IPS DF 6.9 (cell line): Measurements from ENCODE around the gene NDUFV1.

Experiments used
- DNase-seq: peaks from one replicate; pipeline ENCODE4 v3.0.0-alpha.2; 2013; ENCODE audit warnings: low read depth, low spot score
- H3K27ac ChIP-seq: one replicate; pipeline ENCODE4 v1.5.1; 2013; ENCODE audit warnings: low read length, control low read depth
- H3K27me3 ChIP-seq: 2 replicates; pipeline ENCODE4 v1.6.1; 2013; ENCODE audit warnings: mild to moderate bottlenecking, low read length; ENCODE audit not compliant: control insufficient read depth, insufficient read depth
- H3K36me3 ChIP-seq: 2 replicates; pipeline ENCODE4 v1.6.1; 2013; ENCODE audit warnings: low read length; ENCODE audit not compliant: control insufficient read depth, insufficient read depth
- H3K4me1 ChIP-seq: 2 replicates; pipeline ENCODE4 v1.6.1; 2013; ENCODE audit warnings: low read length; ENCODE audit not compliant: control insufficient read depth, insufficient read depth
- H3K4me3 ChIP-seq: 2 replicates; pipeline ENCODE4 v1.5.1; 2013; ENCODE audit warnings: mild to moderate bottlenecking, low read length
- H3K9me3 ChIP-seq: 2 replicates; pipeline ENCODE4 v1.6.1; 2013; ENCODE audit warnings: low read length, inconsistent platforms; ENCODE audit not compliant: control insufficient read depth, insufficient read depth
- WGBS: extraction: QIAGEN DNeasy Blood & Tissue Kit; methylation state at CpG from one replicate; pipeline ENCODE4 v1.1.7; 2013; ENCODE audit warnings: mixed read lengths, missing lambda C conversion rate; ENCODE audit not compliant: insufficient read length, insufficient coverage; 5-methylcytosine and 5-hydroxymethylcytosine counted together

The NDUFV1 gene

DNA sequence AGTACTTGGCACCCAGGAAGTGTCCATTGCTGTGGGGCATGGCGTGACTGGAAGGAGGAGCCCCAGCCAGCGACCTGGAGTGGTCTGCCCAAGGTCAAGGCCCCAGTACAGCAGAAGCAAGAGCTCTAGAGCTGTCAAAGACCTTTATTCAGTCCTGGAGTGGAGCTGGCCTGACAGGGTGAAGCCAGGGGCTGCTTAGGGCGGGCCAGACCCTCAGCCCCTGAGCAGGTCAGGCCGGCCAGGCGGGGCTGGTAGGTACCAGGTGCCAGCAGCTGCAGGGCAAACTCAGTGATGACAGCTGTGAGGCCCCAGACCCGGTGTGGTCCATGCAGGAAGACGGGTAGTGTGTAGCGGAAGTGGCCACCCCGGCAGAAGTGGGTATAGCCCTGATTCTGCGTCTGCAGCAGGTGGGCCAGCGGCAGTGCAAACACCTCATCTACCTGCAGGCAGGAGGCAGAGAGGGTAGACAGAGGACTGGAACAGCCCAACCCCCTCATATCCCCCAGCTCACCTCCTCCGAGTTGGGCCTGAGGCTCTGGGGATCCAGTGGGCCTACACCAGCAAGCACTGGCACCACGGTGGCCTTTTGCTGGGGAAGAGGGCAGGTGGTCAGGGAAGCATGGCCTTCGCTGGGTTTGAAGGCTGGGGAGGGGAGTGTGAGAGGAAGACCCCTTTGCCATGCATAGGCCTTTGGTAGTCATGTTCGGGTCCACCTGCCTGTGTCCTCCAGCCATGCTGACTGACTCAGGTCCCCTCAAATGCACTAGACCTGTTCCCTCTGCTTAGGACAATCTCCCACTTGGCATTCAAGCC lies 21.3 kb downstream of the NDUFV1 start:
- H3K4me1 ChIP-seq: peaks cover 8% of the 10 kb centered on the region
- H3K36me3 ChIP-seq: no peaks in the 10 kb centered on the region
- H3K27me3 ChIP-seq: no peaks in the 10 kb centered on the region
- no CpG with 5 or more reads among the region's 15 CpGs for WGBS
- H3K4me3 ChIP-seq: no peak overlapping the region
- no peak for DNase-seq
- no peak overlapping the region for H3K27ac ChIP-seq
- no peaks in the 10 kb centered on the region for H3K9me3 ChIP-seq

DNA sequence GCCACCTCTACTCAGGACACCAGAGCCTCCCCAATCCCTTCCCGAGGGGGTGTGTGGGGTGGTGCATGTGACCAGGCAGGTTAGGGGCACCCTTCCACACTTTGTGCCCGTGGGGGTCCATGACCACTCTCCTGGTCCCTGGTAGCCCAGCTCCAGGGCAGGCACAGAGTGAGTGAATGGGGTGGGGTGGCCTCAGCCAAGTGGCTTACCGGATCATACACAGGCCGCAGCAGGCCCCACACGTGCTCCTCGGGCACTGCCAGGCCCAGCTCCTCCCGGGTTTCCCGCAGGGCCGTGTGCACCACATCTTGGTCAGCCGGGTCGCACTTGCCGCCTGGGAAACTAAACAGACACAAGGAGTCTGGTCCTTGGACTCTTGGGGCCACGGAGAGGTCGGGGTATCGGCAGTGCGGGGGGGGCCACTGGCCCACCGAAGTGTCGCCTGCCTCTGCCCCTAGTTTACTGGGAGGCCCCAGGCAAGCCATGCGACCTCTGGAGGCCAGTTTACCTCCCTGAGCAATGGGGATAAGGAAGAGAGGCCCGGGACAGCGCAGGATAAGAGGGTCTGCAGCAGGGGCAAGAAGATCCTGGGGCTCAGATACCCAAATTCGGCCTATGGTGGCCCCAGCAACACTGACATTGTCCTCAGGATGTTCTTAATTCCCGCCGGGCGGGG lies 22.1 kb downstream of the NDUFV1 start:
- Histone ChIP-seq H3K9me3 (no peaks in the 10 kb centered on the region), H3K27me3 (no peaks in the 10 kb centered on the region), H3K27ac (no peak overlapping the region), H3K36me3 (no peaks in the 10 kb centered on the region), H3K4me3 (no peak overlapping the region), H3K4me1 (peaks cover 8% of the 10 kb centered on the region)
- WGBS: no CpG with 5 or more reads among the region's 25 CpGs
- no peak for DNase-seq

DNA sequence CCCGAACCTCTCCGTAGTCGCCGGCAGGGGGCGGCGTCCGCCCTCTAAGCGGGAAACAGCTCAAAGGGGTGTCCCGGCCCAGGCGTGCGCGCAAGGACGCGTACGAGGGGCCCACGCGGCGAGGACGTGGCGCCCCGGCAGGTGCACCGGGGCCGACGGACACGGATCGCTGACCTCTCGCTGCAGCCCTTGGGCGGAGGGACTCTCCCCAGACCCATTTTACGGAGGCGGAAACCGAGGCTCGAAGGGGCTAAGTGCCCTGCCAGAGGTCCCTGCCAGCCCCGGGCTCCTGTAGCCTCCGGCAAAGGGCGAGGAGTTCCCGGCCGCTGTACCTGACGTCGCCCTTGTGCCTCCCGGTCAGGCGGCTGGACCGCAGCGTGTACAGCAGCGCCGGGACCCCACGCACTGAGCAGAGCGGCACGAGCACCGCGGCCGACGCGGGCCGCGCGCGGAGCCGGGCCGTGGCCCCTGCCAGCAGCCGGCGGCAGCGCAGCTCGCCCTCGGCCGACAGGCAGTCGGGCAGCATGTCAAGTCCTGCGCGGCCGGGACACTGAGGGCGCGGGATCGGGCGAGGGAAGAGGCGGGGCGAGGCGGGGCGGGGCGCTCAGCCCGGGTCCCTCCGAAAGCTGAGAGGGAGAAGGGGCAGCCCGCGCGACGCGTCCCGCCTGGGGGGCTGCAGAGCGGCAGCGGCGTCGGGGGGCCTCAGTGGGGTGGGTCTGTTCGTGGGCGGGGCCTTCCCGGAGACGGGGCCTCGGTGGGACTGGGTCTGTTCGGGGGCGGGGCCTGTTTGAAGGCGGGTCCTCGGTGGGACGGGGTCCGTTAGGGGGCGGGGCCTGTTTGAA lies 22.9 kb downstream of the NDUFV1 start, which contains the start of gene NUDT8:
TSS of gene NUDT8 (minus strand) at position 552 of the 842 bp plus-strand sequence. CDS start at position 526, 26 bp downstream.
- Histone ChIP-seq H3K4me1 (peaks cover 8% of the 10 kb centered on the region), H3K27ac (no peak within 1 kb of the TSS), H3K27me3 (no peaks in the 10 kb centered on the region), H3K9me3 (no peaks in the 10 kb centered on the region), H3K36me3 (no peaks in the 10 kb centered on the region), H3K4me3 (peak within 1 kb of the TSS; percentile 67; the same call in 1 of the 2 replicates)
- no CpG with 5 or more reads among the region's 102 CpGs for WGBS
- no peak for DNase-seq

DNA sequence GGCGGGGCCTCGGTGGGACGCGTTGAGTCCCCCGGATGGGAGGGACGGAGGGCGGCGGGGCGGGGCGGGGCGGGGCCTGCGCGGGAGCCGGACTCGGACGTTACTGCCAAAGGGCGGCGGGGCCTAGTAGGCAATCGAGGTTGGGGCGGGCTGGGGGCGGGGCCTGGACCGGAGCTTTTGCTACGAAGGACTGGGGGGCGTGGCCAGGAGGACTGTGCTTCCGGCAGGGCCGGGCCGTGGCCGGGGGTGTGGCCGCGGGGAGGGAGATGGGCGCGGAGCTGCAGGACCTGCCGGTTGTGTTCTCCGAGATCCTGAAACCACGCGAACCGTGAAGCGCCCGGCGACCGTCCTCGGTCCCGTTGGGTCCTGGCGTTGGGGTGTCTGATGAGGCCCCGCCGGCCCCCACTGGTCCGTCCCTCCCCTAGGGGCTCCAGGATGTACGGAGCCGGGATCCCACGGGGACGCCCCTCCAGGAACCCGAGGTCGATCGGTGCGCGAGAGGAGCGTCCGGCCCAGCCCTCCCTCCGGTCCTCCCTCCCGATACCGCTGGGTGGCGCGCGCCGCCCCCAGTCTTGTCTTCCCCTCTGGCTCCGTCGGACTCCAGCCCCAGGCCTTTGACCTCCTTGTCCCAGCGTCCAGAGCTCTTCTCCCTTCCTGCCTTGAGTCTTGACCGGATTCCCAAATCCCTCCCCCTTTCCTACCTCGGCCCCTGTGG lies 23.6 kb downstream of the NDUFV1 start:
- no peaks in the 10 kb centered on the region for H3K9me3 ChIP-seq
- H3K36me3 ChIP-seq: no peaks in the 10 kb centered on the region
- H3K27ac ChIP-seq: no peak overlapping the region
- DNase-seq: no peak
- H3K4me1 ChIP-seq: peaks cover 8% of the 10 kb centered on the region
- WGBS: no CpG with 5 or more reads among the region's 70 CpGs
- H3K27me3 ChIP-seq: no peaks in the 10 kb centered on the region
- peak overlapping the region; percentile 67; the same call in 1 of the 2 replicates for H3K4me3 ChIP-seq

DNA sequence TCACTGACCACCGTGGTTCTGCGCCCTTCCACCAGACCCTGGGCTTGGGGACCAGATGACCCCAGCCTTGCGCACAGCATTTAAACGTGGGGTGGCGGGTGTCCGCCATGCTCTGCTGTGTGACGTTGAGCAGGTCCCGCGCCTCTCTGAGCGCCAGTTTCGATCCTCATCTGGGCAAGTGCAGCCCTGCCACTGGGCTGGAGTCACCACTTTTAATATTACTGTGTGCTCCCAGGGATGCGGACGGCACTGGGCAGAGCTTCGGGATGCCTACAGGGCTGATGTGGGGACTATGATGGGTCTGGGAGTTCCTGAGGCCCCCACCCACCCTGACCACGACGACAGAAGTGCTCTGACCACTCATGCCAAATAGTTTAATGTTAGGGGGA lies 24.2 kb downstream of the NDUFV1 start:
- Histone ChIP-seq H3K4me1 (peaks cover 8% of the 10 kb centered on the region), H3K27ac (no peak overlapping the region), H3K27me3 (no peaks in the 10 kb centered on the region), H3K4me3 (peak overlapping the region; percentile 67; the same call in 1 of the 2 replicates), H3K9me3 (no peaks in the 10 kb centered on the region), H3K36me3 (no peaks in the 10 kb centered on the region)
- no CpG with 5 or more reads among the region's 16 CpGs for WGBS
- DNase-seq: no peak

DNA sequence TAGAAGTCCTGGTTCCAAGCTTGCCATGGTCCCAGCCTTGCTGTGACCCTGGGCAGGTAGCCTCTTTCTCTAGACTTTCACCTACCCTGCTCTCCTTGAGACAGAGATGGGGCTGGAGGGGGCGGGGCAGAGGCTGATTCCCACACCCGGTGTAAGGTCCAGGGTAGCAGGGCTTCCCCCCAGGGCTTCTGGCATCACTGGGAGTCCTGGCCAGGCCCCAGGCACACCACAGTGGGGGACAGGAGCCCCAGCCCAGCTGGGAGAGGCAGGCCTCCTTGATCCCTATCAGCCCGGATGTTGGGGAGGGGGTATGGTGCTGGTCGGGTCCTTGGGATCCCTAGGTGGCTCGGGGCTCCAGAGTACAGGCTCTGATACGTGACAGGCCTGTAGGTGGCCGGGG lies 24.7 kb downstream of the NDUFV1 start:
- Histone ChIP-seq H3K9me3 (no peaks in the 10 kb centered on the region), H3K36me3 (no peaks in the 10 kb centered on the region), H3K4me3 (no peak overlapping the region), H3K4me1 (peaks cover 8% of the 10 kb centered on the region), H3K27ac (no peak overlapping the region), H3K27me3 (no peaks in the 10 kb centered on the region)
- DNase-seq: no peak
- WGBS: no CpG with 5 or more reads among the region's 7 CpGs

DNA sequence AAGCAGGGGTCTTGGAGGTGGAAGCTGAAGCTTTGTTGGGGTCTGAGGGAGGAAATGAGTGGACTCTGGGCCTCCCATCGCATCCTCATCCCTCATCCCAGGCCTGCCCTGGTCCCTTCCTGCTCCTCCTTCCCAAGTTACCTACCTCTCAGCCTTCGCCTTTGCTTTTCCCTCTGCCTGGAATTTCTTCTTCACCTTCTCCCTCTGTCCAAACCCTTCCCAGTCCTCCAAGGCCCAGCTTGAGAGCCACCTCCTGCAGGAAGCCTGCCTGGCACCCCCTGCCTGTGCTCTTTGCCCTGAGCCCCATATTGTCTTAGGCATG lies 25.1 kb downstream of the NDUFV1 start:
- DNase-seq: no peak
- Histone ChIP-seq H3K27me3 (no peaks in the 10 kb centered on the region), H3K36me3 (no peaks in the 10 kb centered on the region), H3K9me3 (no peaks in the 10 kb centered on the region), H3K4me3 (no peak overlapping the region), H3K27ac (no peak overlapping the region), H3K4me1 (peaks cover 8% of the 10 kb centered on the region)
- no CpG with 5 or more reads among the region's 2 CpGs for WGBS

DNA sequence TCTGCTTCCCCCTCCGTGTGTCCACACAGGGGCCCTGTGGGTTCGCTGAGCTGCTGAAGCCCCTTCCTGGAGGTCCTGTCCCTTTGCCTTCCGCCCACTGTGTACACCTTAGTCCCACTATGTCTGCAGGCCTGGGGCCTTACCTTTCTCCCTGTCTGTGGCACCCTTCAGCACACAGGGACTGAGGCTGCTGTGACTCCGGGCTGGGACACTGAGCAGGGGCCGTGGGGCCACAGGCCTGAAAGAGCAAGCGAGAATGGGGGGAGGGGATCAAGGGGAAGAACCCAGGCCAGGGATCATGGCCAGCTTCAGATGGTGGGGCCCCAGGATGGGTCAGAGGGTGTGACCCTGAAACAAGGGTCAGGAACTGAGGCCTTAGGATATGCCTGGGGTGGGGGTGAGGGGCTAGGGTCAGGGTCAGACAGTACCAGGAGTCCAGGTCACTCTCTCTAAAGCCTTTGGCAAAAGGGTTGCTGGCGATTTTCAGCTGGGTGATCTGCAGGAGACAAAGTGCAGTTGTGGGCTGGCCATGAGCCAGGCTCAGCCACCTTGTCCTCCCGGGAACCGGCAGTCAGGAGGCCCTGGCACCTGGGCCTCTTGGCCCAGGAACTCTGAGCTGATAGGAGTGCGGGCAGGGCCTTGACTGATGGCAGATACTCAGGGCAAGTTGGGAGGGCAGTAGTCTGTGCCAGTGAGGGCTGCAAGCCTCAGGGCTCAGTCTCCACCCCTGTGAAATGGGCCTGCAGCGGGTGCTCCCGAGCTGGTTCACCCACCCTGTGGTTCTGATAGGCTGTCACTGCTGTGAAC lies 25.6 kb downstream of the NDUFV1 start:
- no peak overlapping the region for H3K27ac ChIP-seq

DNA sequence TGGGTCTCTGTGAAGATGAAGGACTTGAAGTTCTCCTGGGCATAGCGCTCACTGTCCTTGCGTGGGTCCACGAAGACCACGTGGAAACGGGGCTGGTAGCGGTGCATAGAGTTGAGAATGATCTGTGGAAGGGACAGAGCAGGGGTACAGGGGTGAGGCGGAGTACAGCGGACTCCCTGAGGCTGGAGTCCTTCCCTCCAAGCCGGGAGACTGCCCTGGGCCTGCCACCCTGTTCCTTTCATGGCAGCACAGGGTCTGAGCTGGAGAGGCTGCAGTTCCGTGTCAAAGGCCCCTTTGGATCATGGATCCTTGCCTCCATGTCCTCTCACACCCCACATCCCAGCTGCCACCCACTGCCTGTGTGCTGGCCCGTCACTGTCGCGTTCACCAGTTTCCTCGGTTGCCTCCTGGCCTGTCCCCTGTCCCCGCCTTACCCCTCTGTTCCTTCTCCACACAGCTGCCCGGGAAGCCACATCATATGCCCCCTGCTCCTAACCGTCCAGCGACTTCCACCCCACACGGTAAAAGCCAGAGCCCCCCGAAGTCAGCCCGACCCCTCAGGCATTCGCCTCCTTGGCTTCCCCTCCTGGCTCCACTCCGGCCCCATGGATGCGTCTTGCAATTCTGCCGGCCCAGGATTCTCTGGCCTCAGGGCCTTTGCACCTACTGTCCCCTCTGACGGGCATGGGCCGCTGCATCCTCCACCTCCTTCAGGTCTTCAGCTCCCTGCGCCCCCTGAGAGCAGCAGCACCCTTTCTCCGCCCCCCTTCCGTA lies 26.4 kb downstream of the NDUFV1 start:
- no peaks in the 10 kb centered on the region for H3K27me3 ChIP-seq
- no CpG with 5 or more reads among the region's 30 CpGs for WGBS
- no peak for DNase-seq
- H3K27ac ChIP-seq: no peak overlapping the region
- peaks cover 8% of the 10 kb centered on the region for H3K4me1 ChIP-seq
- H3K4me3 ChIP-seq: no peak overlapping the region
- H3K36me3 ChIP-seq: no peaks in the 10 kb centered on the region
- H3K9me3 ChIP-seq: no peaks in the 10 kb centered on the region

More for the DNA sequence above, 25.6 kb downstream of the NDUFV1 start:
- DNase-seq: no peak
- Histone ChIP-seq H3K27me3 (no peaks in the 10 kb centered on the region), H3K4me1 (peaks cover 8% of the 10 kb centered on the region), H3K4me3 (no peak overlapping the region), H3K9me3 (no peaks in the 10 kb centered on the region), H3K36me3 (no peaks in the 10 kb centered on the region)
- no CpG with 5 or more reads among the region's 12 CpGs for WGBS
